ENCODE data around the gene NAALAD2. TPM values are rescaled to one million over a fixed set of nuclear protein-coding genes. Genes with fewer than 3 reads are reported as not detected.
"Not testable (repeated sequence)": the region's sequence is repeated elsewhere in the genome, so short reads cannot be mapped to it uniquely, and the experiment has no call there.

Gene NAALAD2
- total RNA-seq, 1 donor from 2014 or later = 1.6 TPM

DNA sequence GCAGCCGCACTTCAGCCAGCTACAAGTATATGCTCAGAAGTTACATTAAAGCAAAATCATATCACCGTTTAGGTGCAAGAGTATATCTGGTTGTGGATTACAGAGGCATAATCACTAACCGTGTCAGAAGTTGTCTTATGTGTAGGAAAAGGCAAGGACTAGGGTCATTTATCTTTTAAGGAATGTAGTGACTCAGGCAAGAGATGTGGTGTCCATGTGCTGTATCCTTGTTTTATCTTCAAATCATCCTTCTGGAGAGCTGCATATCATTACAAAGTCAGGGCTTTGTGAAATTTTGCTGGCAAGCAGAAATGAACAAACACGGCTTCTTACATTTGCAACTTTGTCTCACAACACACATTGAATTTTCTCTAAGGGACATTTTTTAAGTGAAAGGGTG lies 101.1 kb downstream of the NAALAD2 start:
- H3K4me1 ChIP-seq = no peaks in the 10 kb centered on the region
- no peak overlapping the region for H3K27ac ChIP-seq
- intact Hi-C loops (cut with DNase I) = no loop called here
- DNase-seq (no peak), ATAC-seq (no peak)
- no peaks in the 10 kb centered on the region for H3K27me3 ChIP-seq (ENCODE audit: low read depth)
- H3K36me3 ChIP-seq = no peaks in the 10 kb centered on the region
- no peak overlapping the region for H3K4me3 ChIP-seq
- H3K9me3 ChIP-seq = no peaks in the 10 kb centered on the region
- TF ChIP-seq, protein P1, sequence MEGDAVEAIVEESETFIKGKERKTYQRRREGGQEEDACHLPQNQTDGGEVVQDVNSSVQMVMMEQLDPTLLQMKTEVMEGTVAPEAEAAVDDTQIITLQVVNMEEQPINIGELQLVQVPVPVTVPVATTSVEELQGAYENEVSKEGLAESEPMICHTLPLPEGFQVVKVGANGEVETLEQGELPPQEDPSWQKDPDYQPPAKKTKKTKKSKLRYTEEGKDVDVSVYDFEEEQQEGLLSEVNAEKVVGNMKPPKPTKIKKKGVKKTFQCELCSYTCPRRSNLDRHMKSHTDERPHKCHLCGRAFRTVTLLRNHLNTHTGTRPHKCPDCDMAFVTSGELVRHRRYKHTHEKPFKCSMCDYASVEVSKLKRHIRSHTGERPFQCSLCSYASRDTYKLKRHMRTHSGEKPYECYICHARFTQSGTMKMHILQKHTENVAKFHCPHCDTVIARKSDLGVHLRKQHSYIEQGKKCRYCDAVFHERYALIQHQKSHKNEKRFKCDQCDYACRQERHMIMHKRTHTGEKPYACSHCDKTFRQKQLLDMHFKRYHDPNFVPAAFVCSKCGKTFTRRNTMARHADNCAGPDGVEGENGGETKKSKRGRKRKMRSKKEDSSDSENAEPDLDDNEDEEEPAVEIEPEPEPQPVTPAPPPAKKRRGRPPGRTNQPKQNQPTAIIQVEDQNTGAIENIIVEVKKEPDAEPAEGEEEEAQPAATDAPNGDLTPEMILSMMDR (IDR thresholded peaks at IDR 0.05) = no peak

DNA sequence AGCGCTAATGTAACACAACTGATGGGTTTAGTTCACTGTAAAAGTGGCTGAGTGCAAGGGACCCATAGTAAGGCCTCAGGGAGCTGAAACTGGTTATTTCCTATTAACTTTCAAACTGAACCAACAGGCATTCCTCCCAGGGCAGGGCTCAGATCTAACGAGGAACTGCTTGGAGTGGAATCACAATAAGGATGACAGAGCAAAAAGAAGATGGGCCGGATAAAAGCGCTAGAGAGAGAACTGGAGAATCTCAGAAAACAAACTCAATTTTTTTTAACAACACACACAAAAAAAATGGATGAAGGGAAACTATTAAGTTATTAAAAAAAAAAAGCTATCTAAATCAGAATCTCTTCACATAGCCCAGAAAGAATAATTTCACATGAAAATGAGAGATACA lies 102.5 kb downstream of the NAALAD2 start:
- ATAC-seq = no peak
- no peaks in the 10 kb centered on the region for H3K27me3 ChIP-seq (ENCODE audit: low read depth)
- no peaks in the 10 kb centered on the region for H3K9me3 ChIP-seq
- no peak for DNase-seq
- no peaks in the 10 kb centered on the region for H3K36me3 ChIP-seq
- no peak overlapping the region for H3K27ac ChIP-seq
- intact Hi-C loops (cut with DNase I) = no loop called here
- no peaks in the 10 kb centered on the region for H3K4me1 ChIP-seq
- TF ChIP-seq, protein P1 (IDR thresholded peaks at IDR 0.05) = no peak
- H3K4me3 ChIP-seq = no peak overlapping the region

GRCh38 chr11:90239967-90240636 lies 105.6 kb downstream of the NAALAD2 start:
- intact Hi-C loops (cut with DNase I); DNase-seq; H3K27me3 ChIP-seq (ENCODE audit: low read depth); H3K4me1 ChIP-seq; H3K9me3 ChIP-seq; H3K4me3 ChIP-seq; ATAC-seq; H3K27ac ChIP-seq; H3K36me3 ChIP-seq: not testable (repeated sequence)

- Histone ChIP-seq H3K4me3 (no peak overlapping the region), H3K9me3 (no peaks in the 10 kb centered on the region), H3K4me1 (no peaks in the 10 kb centered on the region), H3K36me3 (no peaks in the 10 kb centered on the region), H3K27me3 (ENCODE audit: low read depth) (no peaks in the 10 kb centered on the region), H3K27ac (no peak overlapping the region)
- ATAC-seq = no peak
- no peak for DNase-seq
- TF ChIP-seq, protein P1 (IDR thresholded peaks at IDR 0.05) = no peak
- intact Hi-C loops (cut with DNase I) = no loop called here
Measured at GRCh38 chr11:90241414-90241813, 107.0 kb downstream of the NAALAD2 start.

Other genes starting within 250 kb of the NAALAD2 start
- gene TRIM49D1, start 212.4 kb upstream of the NAALAD2 start, total RNA-seq = not detected
- not detected for gene TRIM49D2, start 210.6 kb upstream of the NAALAD2 start, total RNA-seq
- not detected for gene TRIM64, start 168.6 kb upstream of the NAALAD2 start, total RNA-seq
- gene TRIM49C, start 103.6 kb upstream of the NAALAD2 start, total RNA-seq = not detected
- not detected for gene UBTFL1, start 48.7 kb upstream of the NAALAD2 start, total RNA-seq
- gene CHORDC1, start 88.4 kb downstream of the NAALAD2 start, total RNA-seq = 36.7 TPM

Measured in lower lobe of right lung (tissue), 2 donors.